Putamen (tissue), 1 donor: Measurements from ENCODE around the gene MXD3.

Source experiments
- DNase-seq: peaks from one replicate; pipeline ENCODE4 v3.0.0-alpha.2; 2016; ENCODE audit warnings: low spot score

Gene MXD3

DNA sequence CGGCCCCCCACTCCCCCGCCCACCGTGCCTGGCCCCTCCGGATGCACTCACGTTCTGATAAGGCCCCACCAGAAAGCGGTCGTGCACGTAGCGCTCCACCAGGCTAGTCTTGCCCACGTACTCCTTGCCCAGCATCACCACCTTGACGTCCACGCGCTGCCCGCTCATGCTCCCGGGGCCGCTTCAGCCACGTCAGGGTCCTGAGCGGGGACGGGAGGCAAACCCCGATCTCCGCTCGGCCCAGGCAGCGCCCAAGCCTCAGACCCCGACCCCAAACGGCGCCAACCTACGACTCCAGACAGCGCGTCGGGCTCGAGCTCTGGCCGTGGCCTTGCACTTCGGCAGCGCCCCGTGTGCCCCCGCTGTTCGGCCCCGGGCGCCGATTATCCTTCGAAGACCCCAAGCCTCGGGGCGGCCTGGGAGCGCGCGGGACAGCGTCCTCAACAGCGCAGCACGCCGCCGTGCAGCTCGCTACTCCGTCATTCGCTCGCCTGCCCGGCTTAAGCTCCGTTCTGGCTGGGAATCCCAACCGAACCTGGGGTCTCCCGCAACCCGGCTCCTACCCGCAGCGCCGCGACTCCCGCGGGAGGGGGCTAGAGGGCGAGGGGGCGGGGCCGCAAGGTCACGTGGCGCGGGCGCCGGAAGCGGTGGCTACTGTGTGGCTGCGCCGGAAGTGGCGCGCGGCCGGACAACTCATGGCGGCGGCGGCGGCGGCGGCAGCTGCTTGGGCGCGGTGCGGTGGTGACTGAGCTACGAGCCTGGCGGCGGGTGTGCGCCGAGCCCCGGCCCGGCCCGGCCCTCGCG lies 8.4 kb downstream of the MXD3 start, which contains the start of the genes PRELID1 and RAB24:
PRELID1 (plus strand) TSS at position 679 of the 804 bp plus-strand sequence. CDS start 187 bp downstream, outside the sequence.
RAB24 (minus strand) TSS at position 599 of the 804 bp plus-strand sequence; CDS start at position 168, 431 bp downstream.
- peak; percentile 85 for DNase-seq

- DNase-seq, result no peak
These were observed 9.2 kb downstream of the MXD3 start for GRCh38 chr5:177302354-177303110.

- no peak for DNase-seq
These were observed 10.1 kb downstream of the MXD3 start for GRCh38 chr5:177301503-177302165.

DNA sequence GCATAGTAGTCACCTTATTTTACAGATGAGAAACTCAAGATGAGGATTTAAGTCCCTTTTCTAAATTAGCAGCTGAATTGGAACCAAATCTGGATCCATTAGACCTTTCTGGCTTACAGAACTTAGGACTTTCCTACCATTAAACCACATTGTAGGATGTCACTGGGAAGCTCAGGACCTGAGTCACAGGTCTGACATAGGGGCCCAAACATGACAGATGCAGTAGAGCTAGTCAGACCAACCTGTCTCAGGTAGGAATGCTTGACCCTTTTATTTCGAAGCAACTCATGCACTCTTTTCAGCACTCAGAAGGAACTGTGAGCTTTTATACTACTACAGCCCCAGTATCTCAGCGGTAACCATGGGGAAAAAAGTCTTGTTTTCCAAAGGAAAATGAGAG lies 10.7 kb downstream of the MXD3 start:
- no peak for DNase-seq

DNA sequence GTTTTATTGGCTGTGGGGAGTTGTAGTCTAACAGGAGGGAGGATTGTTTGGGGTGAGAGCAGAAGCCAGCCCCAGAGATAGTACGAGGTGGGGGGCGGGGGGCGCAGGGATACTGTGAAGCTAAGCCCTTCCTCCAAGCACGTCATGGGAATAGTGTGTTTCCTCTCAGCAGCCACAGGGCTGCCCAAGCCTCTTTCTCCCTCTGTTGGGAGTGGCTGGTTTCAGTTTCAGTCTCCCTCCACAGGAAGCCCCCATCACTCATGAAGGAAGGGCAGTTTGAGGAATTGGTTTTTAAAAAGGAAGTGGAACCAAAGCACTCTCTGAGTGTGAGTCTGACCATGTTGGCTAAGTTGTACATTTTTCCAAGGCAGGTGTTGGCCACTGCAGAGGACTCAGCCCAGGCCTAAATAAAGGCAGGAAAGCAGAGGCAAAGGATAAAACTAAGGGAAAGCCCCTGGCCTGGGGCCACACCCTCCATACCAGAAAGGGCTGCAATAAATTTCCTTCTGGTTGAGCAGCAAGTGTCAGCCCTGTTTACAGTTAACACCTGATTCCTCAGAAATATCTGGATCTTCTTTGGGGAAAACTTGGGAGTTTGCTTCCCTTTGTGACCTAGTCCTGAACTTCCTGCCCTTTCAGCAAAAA lies 11.3 kb downstream of the MXD3 start:
- no peak for DNase-seq

DNA sequence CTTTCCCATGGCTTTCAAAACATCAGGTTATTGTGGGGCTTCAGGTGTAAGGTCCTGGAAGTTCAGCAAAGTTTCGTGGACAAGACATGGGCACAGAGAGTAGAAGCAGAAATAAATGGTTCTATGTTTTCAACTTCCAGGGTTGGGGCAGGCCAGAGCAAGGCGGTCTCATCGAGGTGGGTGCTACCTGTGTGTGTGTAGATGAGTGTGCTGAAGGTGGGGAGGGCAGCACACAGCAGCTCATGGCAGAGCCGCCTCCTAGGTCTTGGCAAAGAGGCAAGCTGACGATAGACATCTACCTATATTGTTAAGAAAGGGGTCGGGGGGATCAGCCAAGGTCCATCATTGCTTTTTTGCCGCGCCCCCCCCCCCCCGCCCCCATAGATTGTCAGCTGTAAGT lies 12.0 kb downstream of the MXD3 start:
- DNase-seq, result no peak

- no peak for DNase-seq
These were observed 13.8 kb downstream of the MXD3 start for GRCh38 chr5:177297922-177298321.

GRCh38 chr5:177296581-177296980 lies 15.1 kb downstream of the MXD3 start:
- no peak for DNase-seq

- DNase-seq, result no peak
These were observed 15.8 kb downstream of the MXD3 start for GRCh38 chr5:177295924-177296323.

- no peak for DNase-seq
These were observed 17.1 kb downstream of the MXD3 start for GRCh38 chr5:177294632-177295031.

GRCh38 chr5:177293819-177294581 lies 17.7 kb downstream of the MXD3 start:
- DNase-seq, result no peak

- DNase-seq, result no peak
These were observed 20.0 kb downstream of the MXD3 start for GRCh38 chr5:177291735-177292134.

DNA sequence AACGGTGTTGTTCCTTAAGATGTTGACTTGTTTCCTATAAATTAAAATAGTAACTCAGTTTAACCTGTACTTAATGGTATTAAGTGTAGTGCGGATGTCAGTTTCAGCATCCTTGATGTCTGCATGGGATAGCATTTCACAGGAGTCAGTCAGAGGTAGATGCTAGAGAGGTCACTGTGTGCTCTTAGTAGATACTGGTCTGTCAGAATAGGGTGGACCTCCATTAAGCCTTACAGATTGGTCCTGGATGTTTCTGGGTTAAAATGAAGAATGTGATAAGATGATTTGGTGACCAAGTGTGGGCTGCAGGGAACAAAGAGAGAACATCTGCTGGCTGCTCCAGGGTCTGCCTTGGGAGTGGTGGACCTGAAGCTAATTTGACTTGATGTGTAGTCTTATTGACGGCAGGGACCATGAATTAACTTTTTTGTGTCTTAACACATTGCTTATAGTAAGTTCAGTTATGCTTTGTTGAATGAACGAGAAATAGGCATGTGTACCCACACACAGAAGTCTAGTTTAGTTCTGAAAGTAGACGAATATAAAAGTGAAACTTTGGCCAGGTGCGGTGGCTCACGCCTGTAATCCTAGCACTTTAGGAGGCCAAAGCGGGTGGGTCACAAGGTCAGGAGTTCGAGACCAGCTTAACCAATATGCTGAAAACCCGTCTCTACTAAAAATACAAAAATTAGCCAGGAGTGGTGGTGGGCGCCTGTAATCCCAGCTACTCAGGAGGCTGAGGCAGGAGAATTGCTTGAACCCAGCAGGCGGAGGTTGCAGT lies 20.7 kb downstream of the MXD3 start:
- no peak for DNase-seq

DNA sequence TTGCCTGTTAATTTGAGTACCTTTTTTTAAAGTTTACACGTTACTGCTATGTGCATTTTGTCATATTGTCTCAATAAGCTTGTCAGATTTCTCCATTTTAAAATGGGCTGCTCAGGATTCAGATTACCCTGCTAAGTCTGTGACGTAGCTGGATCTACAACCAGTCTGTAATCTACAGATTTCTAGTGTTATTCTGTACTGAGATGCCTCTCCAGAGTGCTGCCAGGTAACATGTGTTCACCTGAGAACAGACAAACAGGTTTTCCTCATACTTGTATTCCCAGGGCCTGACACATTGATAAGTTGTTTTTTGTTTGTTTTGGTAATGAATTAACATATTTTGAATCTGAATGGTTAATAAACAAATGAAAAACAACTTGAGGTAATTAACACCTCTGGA lies 23.5 kb downstream of the MXD3 start:
- DNase-seq, result no peak

DNA sequence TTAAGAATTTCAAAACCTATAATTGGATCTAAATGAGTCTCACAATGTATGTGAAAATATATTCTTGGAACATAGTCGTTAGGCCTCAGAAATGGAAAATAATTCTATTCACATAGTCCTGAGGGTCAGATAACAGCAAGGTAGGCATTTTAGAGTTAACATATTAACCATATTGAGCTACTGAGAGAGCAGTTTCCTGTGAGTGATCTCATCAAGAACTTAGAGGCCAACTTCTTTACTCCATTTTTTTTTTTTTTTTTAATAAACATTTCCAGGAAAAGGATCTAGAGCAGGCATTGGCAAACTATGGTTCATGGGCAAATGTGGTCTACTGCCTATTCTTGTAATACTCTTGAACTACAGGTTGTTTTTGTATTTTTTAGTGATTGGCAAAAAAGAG lies 34.8 kb downstream of the MXD3 start:
- DNase-seq, result no peak

DNA sequence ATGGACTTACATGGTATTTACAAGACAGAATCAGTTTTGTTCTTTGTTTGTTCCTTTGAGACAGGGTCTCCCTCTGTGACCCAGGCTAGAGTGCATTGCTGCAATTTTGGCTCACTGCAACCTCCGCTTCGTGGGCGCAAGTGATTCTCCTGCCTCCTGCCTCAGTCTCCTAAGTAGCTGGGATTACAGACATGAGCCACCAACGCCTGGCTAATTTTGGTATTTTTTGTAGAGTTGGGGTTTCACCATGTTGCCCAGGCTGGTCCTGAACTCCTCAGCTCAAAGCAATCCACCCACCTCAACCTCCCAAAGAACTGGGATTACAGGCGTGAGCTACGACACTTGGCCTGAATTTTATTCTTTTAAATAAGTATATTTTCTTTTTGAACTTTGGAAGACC lies 35.8 kb downstream of the MXD3 start:
- DNase-seq, result peak; percentile 56

DNA sequence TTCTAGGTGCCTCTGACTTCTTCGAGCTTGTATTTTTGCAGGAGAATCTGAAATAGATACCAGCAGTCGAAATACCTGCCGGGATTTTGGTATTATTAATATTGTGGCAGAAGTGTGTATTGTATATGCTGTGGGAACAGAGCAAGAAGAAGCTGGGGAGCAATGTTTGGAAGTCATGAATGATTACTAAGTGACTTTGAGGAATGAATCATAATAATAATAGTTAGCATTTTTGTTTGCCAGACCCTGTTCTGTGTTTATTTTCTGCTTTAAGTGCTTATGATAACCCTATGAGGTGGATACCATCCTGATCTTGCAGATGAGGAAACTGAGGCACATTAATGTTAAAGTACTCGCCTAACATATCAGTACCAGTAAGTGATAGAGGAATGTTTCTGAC lies 40.6 kb downstream of the MXD3 start:
- no peak for DNase-seq

DNA sequence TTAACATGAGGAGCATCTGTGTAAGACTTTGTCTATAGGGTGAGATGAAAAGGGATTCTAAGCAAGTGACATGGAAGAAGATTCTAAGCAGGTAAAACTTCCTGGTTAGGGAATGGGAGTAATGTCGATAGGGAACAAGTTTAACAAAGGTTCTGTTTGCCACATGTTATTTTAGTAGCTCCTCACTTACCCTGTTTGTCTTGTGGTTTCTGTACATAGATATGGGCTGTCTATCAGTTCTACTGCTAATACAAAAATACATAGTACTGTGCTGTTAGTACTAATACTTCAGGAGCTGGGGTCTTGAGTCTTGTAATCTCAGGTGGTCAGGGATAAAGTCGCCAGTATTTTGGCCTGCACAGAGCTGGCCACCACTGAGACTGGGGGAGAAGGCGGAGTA lies 41.0 kb downstream of the MXD3 start:
- no peak for DNase-seq

DNA sequence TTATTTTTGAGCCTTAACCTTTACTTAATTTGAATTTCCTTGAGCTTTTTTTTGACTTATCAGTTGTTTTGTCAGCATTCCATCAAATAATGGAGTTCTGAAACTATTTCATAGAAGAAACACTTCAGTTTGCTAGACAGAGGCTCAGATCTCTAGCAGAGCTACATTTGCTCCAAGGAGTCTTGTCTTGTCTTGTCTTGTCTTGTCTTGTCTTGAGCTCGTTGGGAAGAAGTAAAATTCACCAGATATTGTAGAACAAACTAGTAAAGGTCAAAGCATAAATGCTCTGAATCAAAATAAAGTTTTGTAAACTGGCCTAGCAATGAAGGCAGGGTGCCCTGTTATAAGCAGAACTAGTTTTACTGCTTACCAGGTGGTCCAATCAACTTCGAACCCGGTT lies 41.7 kb downstream of the MXD3 start:
- no peak for DNase-seq

GRCh38 chr5:177269232-177269895 lies 42.3 kb downstream of the MXD3 start:
- no peak for DNase-seq
